Activated T-cell treated with anti-CD3 and anti-CD28 coated beads, Interleukin-2, amount 50 U/mL, for 1 hour (primary cell): ENCODE measurements around the gene EHMT2.

Experiments used
- DNase-seq: peaks from one replicate; pipeline ENCODE4 v3.0.0-alpha.2; 2020

Gene EHMT2

GRCh38 chr6:31888276-31889258, 8.9 kb downstream of the EHMT2 start:
- peak; percentile 70 for DNase-seq

- DNase-seq = no peak
Observed at GRCh38 chr6:31887173-31888007, 10.1 kb downstream of the EHMT2 start.

GRCh38 chr6:31886541-31886991, 10.9 kb downstream of the EHMT2 start:
- DNase-seq = no peak

DNA sequence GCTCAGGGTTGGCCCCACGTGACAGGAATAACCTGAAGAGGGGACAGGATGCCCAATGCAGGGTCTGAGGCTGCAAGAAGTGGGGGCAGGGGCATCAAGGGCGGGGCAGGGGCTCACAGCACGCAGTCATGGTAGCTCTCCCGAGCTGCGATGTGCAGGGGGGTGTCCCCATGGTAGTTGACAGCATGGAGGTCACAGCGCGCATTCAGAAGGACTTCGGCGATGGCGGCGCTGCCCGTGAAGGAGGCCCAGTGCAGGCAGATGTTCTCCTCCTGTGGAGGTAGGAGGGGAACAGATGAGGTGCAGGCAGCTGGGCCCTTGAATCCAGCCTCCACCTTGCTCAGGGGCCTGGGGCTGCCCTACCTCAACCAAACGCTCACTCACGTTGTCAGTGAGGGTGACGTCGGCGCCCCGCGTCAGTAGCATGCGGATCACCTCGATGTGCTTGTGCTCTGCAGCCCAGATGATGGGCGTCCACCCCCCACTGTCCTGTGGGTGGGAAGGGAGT, 12.9 kb downstream of the EHMT2 start:
- DNase-seq = no peak

DNA sequence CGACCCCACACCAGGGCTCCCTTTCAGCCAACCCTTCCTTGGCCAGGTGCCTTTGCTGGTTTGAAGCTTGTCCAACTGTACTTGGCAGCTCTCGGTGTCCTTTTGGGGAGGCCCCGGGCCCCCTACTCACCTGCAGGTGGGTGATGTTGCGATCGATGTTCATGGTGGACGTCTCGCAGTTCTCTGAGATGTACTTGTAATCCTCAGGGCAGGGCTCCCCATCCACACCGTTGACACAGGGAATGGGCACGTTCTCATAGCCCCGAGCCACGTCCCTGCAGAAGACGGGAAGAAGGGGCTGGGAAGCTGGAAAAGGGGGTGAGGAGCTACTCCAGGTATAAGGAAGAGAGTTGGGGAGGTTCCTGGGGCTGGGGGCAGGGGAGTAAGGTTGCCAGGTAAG, 13.8 kb downstream of the EHMT2 start:
- DNase-seq = no peak

- no peak for DNase-seq
Observed at GRCh38 chr6:31882344-31882743, 15.2 kb downstream of the EHMT2 start.

DNA sequence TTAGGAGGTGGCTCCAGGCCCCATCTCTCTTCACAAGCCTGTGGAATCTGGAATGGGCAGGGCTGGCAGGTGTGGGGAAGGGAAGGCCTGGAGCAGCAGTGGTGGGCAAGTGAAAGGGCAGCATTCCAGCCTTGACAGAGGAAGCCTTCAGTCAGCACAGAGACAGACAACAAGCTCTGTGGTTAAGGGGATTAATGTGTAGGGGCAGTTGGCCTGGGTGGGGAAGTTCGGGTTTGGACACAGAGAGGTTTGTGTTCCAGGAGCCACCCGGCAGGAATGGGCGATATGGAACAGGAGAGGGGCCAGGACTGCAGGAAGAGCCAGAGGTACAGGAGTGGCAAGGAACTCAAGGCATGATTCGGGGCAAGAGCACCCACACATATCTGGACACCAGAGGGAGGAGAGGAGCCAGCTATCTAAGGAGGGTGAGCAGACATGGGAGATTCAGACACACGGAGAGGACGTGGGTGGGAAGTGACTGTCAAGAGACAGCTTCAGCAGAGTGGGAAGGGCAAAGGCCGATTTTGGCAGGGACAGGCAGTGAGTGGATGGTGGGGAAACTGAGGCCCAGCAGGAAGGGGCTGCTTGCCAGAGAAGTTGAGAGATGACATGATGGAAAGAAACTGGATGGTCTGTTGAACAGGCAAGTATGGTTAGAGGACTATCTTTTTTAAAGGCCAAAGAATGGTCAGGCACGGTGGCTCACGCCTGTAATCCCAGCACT, 16.2 kb downstream of the EHMT2 start:
- no peak for DNase-seq

- DNase-seq = no peak
Observed at GRCh38 chr6:31880616-31881015, 16.9 kb downstream of the EHMT2 start.

DNA sequence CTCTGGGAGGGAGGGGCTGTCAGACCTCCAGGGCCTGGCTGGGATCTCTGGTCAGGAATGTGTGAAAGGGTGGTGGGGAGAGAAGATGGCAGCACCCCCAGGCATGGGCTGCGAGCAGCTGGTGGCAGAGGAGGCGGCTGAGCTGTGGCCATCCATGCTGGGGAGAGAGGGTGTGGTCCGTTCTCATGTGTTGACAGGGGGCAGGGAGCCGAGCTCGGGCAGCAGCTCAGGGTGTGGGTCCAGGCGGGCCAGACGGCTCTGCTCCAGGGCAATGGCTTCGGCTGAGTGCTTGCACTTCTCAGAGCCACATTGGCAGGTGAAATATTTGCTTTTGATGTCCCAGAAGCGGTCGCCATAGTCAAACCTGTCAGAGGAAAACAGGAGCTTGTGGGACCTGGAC, 17.6 kb downstream of the EHMT2 start:
- no peak for DNase-seq

- DNase-seq = no peak
Observed at GRCh38 chr6:31879143-31879542, 18.4 kb downstream of the EHMT2 start.

DNA sequence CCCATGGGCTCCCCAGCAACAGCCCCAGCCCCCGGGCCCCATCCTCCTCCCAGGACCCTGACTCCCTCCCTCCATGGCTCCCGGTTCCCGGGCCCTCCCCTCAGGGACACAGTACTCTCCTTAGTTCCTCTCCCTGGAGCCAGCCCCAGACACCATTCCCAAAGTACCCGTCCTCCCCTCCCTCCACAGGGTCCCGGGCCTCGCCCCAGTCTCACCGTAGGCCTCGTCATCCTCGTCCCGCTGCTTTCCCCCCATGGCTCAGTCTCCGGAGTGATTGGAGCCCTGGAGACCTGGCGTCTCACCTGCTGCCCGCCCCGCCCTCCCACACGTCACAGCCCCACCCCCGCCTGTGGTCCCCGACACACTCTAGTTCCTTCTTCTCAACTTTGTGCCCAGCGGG, 18.8 kb downstream of the EHMT2 start, which contains the start of gene SLC44A4:
SLC44A4 (minus strand) TSS at position 272 of the 400 bp plus-strand sequence; CDS start at position 255, 17 bp downstream.
- DNase-seq = no peak

DNA sequence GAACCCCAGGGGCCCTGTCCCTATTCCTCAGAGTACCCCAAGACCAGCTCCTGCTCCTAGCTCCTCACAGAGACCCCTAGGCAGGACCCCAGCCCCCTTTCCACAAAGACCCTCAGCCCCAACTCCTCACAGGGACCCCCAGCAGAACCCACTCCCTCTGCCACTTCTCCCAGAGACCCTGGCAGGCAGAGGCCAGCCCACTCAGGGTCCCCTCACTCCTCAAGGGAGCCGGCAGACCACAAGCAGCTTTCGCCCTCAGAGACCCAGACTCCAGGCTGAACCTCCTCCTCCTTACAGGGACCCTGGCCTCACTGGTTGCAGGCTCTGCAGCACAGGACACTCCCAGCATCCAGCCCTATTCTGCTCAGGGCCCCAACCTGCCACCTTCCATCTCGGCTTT, 19.3 kb downstream of the EHMT2 start:
- no peak for DNase-seq

GRCh38 chr6:31877651-31878161, 19.8 kb downstream of the EHMT2 start:
- DNase-seq = no peak

- no peak for DNase-seq
Observed at GRCh38 chr6:31877125-31877650, 20.3 kb downstream of the EHMT2 start.

GRCh38 chr6:31876357-31876756, 21.1 kb downstream of the EHMT2 start:
- DNase-seq = no peak

DNA sequence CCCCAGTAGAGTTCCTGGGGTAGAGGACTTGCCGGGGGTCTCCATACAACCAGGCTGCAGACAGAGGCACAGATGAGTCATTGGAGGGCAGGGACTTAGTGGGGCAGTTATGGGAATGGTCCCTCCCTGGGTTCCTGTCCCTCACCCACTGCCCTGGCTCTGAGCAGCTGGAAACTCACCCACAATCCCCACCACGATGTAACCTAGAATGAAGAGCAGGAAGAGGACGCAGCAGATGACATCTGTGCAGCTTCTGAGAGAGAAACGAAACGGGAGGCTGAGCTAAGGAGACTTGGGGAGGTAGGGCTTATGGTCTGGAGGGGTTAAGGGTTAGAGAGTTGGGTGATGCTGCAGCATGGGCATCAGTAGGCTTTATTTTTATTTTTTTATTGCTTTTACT, 21.6 kb downstream of the EHMT2 start:
- DNase-seq = no peak

DNA sequence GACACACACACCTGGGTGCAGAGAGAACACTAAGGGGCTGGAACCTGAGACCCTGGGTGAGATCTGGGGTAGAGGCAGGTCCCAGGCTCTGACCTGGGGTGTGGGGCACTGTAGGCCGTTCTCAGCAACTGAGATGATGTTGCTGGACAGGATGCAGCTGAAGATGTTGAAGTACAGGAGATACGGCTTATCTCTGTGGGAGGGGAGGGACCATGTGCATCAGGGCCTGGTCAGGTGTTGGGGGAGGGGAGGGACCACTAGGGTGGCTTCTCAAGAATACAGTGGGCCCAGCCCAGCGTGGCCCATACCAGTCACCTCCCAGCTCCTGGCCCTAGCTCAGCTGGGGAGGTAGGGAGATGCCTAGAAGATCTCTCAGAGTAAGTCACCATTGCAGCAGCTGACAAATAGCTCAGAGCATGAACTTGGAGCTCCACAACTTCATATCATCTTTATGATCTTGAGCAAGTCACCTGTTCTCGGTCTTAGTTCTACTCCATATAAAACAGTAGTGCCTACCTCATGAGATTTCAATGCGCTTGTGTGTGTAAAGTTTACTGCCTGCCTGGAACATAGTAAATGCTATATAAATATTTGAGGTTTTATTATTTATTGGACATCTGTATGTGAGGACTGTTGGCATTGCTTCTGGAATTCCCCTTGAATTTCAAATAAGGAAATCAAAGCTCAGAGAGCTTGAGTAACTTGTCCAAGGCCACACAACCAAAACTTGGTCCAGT, 22.5 kb downstream of the EHMT2 start:
- no peak for DNase-seq

DNA sequence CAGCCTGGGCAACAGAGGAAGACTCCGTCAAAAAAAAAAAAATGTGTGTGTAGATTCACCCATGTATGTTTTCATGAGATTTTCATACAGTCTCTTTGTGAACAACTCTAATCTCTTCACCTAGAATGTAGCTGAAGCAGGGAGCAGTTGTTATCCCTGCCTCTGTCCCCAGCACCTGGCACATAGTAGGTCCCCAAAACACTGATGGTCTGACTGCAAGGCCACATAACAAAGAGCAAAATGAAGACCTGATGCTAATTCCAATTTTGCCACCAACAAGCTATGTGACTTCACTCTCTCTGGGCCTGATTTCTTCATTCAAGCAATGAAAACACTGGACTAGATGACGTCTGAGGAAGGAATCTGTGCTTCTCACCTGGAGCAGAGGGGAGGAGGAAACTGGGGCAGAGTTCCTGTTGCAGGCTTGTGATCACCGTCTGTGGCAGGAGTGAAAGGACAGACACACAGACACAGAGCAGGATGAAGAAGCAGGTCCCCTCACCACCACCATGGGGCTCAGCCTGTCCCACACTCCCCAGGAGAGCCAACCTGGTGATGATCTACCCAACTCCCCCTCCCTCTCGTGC, 23.3 kb downstream of the EHMT2 start:
- DNase-seq = no peak

GRCh38 chr6:31871046-31871659, 26.3 kb downstream of the EHMT2 start:
- no peak for DNase-seq

- no peak for DNase-seq
Observed at GRCh38 chr6:31870385-31870921, 27.0 kb downstream of the EHMT2 start.
